ENCODE measurements around the gene EGFR.
A peak's percentile ranks its signal among the peaks of the same experiment; 100 is the strongest.

Gene EGFR

GRCh38 chr7:55255496-55256445 is 237.0 kb downstream of the EGFR start:
- DNase-seq: peak; percentile 66 to 76

GRCh38 chr7:55258631-55259030 is 239.8 kb downstream of the EGFR start:
- no peak for DNase-seq

DNA sequence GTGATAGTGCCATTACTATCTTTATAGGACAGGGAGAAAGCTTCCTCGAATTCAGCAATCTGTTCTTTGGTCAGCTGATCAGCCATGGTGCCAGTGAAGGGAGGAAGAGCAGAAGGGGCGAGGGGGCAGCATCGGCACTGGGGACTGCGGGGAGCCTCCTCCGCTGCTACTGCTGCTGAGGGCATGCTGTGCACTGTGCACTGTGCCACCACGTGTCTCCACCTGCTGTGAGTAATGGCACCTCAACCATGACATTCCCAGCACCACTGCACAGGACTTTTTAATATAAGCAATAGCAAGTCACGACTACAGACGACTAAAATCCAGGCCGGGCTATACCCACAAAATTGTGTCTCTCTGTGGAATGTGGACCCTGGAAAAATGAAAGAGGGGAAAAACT is 241.4 kb downstream of the EGFR start:
- DNase-seq: no peak

DNA sequence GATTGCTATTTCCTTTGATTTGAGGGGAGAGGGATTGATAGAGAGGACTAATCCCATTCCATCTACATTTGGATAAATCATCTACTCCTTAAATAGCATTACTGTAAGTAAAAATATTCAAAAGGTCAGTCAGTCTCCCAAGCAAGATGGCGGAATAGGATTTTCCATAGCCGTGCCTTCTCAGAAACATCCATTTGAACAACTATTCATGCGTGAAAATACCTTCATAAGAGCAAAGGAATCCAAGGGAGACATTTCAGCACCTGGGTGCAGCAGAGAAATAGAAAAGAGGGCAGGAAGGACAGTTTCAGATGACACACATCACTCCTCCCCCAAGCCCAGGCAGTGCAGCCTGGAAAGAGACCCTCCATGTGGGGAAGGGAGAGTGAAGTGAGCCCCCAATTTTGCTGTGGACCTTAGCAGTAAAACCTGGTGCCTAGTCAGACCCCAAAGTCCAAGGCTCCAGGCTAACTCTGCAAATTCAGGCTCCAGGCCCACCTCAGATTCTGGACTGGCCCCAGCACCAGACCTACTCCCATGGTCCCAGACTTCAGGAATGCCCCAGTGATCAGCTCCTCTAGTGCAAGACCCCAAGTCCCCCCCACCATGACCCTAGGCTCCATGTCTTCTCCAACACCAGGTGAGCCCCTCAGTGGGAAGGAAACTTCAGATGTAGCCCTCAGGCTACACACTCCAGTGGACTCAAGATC is 242.0 kb downstream of the EGFR start:
- DNase-seq: no peak
